Activated CD4-positive, alpha-beta T cell treated with anti-CD3 and anti-CD28 coated beads for 24 hours (primary cell): ENCODE results near the gene MAST4.
"Not testable (repeated sequence)": the region's sequence is repeated elsewhere in the genome, so short reads cannot be mapped to it uniquely, and the experiment has no call there.

Source experiments
- DNase-seq, 2 donors: peaks; one replicate each; pipeline ENCODE4 v3.0.0-alpha.2; 2020; ENCODE audit warnings: low read depth in 2 of 2

The MAST4 gene

GRCh38 chr5:66742896-66743247 lies 146.7 kb downstream of the MAST4 start:
- DNase-seq: no peak

- no peak for DNase-seq
These were observed 147.2 kb downstream of the MAST4 start for GRCh38 chr5:66743344-66743743.

GRCh38 chr5:66744040-66744439 lies 147.8 kb downstream of the MAST4 start:
- no peak for DNase-seq

GRCh38 chr5:66745297-66745696 lies 149.1 kb downstream of the MAST4 start:
- DNase-seq: no peak

GRCh38 chr5:66747607-66748006 lies 151.4 kb downstream of the MAST4 start:
- DNase-seq: no peak

GRCh38 chr5:66752668-66753067 lies 156.5 kb downstream of the MAST4 start:
- not testable (repeated sequence) for DNase-seq

GRCh38 chr5:66757219-66757833 lies 161.1 kb downstream of the MAST4 start:
- peak in 1 of 2 donors; percentile 9 for DNase-seq

- no peak for DNase-seq
These were observed 161.7 kb downstream of the MAST4 start for GRCh38 chr5:66757834-66758371.

- DNase-seq: no peak
These were observed 173.0 kb downstream of the MAST4 start for GRCh38 chr5:66769030-66769733.

- no peak for DNase-seq
These were observed 173.8 kb downstream of the MAST4 start for GRCh38 chr5:66769839-66770617.

- DNase-seq: no peak
These were observed 181.7 kb downstream of the MAST4 start for GRCh38 chr5:66777868-66778267.

- no peak for DNase-seq
These were observed 183.3 kb downstream of the MAST4 start for GRCh38 chr5:66779528-66779927.

GRCh38 chr5:66788556-66788955 lies 192.4 kb downstream of the MAST4 start:
- DNase-seq: no peak

GRCh38 chr5:66789434-66789833 lies 193.2 kb downstream of the MAST4 start:
- DNase-seq: no peak

- no peak for DNase-seq
These were observed 196.9 kb downstream of the MAST4 start for GRCh38 chr5:66793049-66793448.

GRCh38 chr5:66795682-66796081 lies 199.5 kb downstream of the MAST4 start:
- no peak for DNase-seq

GRCh38 chr5:66796305-66797292 lies 200.4 kb downstream of the MAST4 start:
- DNase-seq: no peak

GRCh38 chr5:66802941-66803340 lies 206.7 kb downstream of the MAST4 start:
- no peak for DNase-seq

- DNase-seq: no peak
These were observed 209.6 kb downstream of the MAST4 start for GRCh38 chr5:66805514-66806430.

- DNase-seq: no peak
These were observed 211.6 kb downstream of the MAST4 start for GRCh38 chr5:66807743-66808142.
